Activated B cell treated with CpG ODN at 0.5 μM for 24 hours (primary cell): ENCODE data around the gene TWF1. TPM values are rescaled to one million over a fixed set of nuclear protein-coding genes. Genes with fewer than 3 reads are reported as not detected.

Experiments
- ATAC-seq: fragments of 200-7000 bp; cut with Tn5 transposase; one replicate; pipeline ENCODE4 v1.10.0; 2021; ENCODE audit warnings: low read depth, mild to moderate bottlenecking, moderate library complexity
- CTCF ChIA-PET: fragments of 350-600 bp; sonication (Branson Sonifier 250); formaldehyde crosslinking; loops from one replicate; lab custom pipeline; 2021; ENCODE audit warnings: antibody characterized with exemption; lab: Charles Lee
- POLR2A ChIA-PET: fragments of 350-600 bp; sonication (Branson Sonifier 250); formaldehyde crosslinking; loops from one replicate; lab custom pipeline; 2021; ENCODE audit warnings: antibody characterized with exemption; lab: Charles Lee
- DNase-seq: peaks from one replicate; pipeline ENCODE4 v3.0.0; 2022
- H3K27ac Mint-ChIP-seq: one replicate; pipeline ENCODE4 v1.8.0; 2020; ENCODE audit warnings: mixed read lengths
- H3K27me3 Mint-ChIP-seq: one replicate; pipeline ENCODE4 v1.8.0; 2021; ENCODE audit warnings: mixed read lengths
- H3K36me3 Mint-ChIP-seq: one replicate; pipeline ENCODE4 v1.8.0; 2021; ENCODE audit warnings: low read depth, mixed read lengths
- H3K4me1 Mint-ChIP-seq: one replicate; pipeline ENCODE4 v1.8.0; 2021; ENCODE audit warnings: mixed read lengths
- H3K4me3 Mint-ChIP-seq: one replicate; pipeline ENCODE4 v1.8.0; 2020; ENCODE audit warnings: mild to moderate bottlenecking, mixed read lengths
- H3K9me3 Mint-ChIP-seq: one replicate; pipeline ENCODE4 v1.8.0; 2020; ENCODE audit warnings: mixed read lengths
- intact Hi-C: fragments of 100-400 bp; cut with micrococcal nuclease; formaldehyde crosslinking; loops from one replicate; pipeline ENCODE4 v1.15.1; 2024
- total RNA-seq: library from RNA; stranded (reverse); gene quantifications from 2 replicates; pipeline ENCODE4 v1.2.3, GENCODE V29; 2022
- TF ChIP-seq, protein P1 (sequence below): fragments of 200-600 bp; IDR thresholded peaks from one replicate; pipeline ENCODE4 v1.8.0; 2022; ENCODE audit warnings: antibody characterized with exemption, mild to moderate bottlenecking

The TWF1 gene
- total RNA-seq, 1 donor from 2014 or later, result 28.2 TPM

DNA sequence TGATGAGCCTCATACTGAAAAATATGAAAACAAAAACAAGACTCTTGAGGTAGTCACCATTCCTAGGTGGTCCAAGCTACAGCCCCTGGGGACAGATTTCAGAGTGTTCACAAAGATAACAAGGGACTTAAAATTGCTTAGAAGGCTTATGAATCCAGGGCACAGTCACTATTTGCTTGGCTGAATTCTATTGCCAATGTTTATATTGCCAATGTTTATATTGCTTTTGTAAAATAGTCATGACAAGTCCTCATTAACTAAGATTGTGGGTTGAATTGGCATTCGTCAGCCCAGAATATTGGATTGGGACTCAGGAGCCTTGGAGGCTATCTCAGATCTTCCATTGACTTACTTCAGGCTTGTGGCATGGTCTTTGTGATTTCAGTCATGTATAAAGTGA, 36.1 kb upstream of the TWF1 start:
- H3K27ac Mint-ChIP-seq, result no peak overlapping the region
- no peak overlapping the region for H3K4me3 Mint-ChIP-seq
- intact Hi-C loops, result no loop called here
- CTCF ChIA-PET, result no interaction called here
- no peaks in the 10 kb centered on the region for H3K27me3 Mint-ChIP-seq
- peaks cover 18% of the 10 kb centered on the region for H3K36me3 Mint-ChIP-seq
- POLR2A ChIA-PET, result no interaction called here
- ATAC-seq, result no peak
- TF ChIP-seq, protein P1, sequence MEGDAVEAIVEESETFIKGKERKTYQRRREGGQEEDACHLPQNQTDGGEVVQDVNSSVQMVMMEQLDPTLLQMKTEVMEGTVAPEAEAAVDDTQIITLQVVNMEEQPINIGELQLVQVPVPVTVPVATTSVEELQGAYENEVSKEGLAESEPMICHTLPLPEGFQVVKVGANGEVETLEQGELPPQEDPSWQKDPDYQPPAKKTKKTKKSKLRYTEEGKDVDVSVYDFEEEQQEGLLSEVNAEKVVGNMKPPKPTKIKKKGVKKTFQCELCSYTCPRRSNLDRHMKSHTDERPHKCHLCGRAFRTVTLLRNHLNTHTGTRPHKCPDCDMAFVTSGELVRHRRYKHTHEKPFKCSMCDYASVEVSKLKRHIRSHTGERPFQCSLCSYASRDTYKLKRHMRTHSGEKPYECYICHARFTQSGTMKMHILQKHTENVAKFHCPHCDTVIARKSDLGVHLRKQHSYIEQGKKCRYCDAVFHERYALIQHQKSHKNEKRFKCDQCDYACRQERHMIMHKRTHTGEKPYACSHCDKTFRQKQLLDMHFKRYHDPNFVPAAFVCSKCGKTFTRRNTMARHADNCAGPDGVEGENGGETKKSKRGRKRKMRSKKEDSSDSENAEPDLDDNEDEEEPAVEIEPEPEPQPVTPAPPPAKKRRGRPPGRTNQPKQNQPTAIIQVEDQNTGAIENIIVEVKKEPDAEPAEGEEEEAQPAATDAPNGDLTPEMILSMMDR, result no peak
- DNase-seq, result no peak
- H3K9me3 Mint-ChIP-seq, result no peaks in the 10 kb centered on the region
- H3K4me1 Mint-ChIP-seq, result no peaks in the 10 kb centered on the region

DNA sequence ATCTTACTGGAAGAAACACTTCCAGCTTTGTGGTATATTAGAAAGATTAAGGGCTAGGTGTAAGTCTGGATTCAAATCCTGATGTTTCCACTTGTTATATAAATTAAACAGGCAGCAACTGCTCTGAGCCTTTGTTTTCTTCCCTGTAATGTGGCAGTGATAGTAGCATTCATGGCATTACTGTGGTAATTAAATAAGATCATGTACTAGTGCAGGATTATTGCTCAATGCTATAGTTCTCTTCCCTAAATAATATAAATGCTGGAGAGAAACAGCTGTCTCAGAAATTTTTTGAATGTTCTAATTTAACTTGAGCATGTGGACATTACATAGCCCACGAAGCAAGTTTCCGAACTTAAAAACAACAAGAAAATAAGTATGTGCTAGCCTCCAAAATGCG, 35.1 kb upstream of the TWF1 start:
- Mint-ChIP-seq H3K4me3 (no peak overlapping the region), H3K27ac (no peak overlapping the region), H3K27me3 (no peaks in the 10 kb centered on the region), H3K9me3 (no peaks in the 10 kb centered on the region), H3K4me1 (peaks cover 9% of the 10 kb centered on the region), H3K36me3 (peaks cover 12% of the 10 kb centered on the region)
- ChIA-PET POLR2A (no interaction called here), CTCF (no interaction called here)
- ATAC-seq, result no peak
- intact Hi-C loops, result no loop called here
- TF ChIP-seq, protein P1, result no peak
- DNase-seq, result no peak

DNA sequence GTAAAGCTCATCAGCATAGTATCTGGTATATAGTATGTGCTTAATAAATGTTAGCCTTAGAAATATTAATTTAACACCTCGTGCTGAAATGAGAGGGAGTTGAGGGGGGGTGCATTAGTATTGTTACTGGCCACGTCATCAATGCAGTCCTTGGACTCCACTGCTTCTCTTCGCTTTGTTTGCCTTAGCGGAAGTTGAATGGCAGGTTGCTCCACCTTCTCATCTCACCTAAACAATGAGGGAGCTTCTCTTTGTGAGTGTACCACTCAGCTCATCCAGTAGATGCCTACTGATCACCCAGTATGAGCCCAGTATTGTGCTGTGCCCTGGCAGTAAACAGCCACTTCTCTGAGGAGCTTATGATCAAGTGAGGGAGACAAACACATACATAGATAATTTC, 34.2 kb upstream of the TWF1 start:
- H3K36me3 Mint-ChIP-seq, result peaks cover 5% of the 10 kb centered on the region
- ATAC-seq (no peak), DNase-seq (no peak)
- H3K27me3 Mint-ChIP-seq, result no peaks in the 10 kb centered on the region
- TF ChIP-seq, protein P1, result no peak
- H3K9me3 Mint-ChIP-seq, result no peaks in the 10 kb centered on the region
- H3K27ac Mint-ChIP-seq, result no peak overlapping the region
- no peak overlapping the region for H3K4me3 Mint-ChIP-seq
- H3K4me1 Mint-ChIP-seq, result peaks cover 11% of the 10 kb centered on the region
- ChIA-PET CTCF (no interaction called here), POLR2A (interaction anchor here (1.4 kb wide), 1 partner anchor 34 kb away, joined by 4 read pairs; the partner anchor contains the start of gene TWF1)
- intact Hi-C loops, result no loop called here

DNA sequence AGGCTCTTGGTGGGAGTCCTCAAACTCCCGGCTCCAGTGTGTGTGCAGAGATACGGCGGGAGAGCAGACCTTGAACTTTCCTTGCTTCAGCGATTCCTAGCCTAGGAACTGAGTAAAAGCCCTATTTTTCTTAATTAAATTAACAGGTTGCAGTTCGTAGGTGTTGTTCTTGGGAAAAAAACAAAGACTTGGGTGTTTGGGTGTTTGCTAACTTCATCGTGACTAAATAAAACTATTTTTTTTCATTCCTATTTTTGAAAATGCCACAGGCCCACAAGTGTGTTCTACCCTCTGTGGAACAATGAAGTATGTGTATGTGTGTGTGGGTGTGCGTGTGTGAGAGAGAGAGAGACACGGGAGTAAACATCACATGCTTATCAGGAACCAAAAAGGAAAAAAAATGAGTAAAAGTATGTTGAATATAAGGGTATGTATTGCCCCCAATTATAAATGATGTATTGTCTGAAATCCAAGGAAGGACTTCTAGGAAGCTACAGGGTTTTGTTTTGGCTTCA, 30.4 kb upstream of the TWF1 start:
- Mint-ChIP-seq H3K4me3 (peak overlapping the region; percentile 84), H3K9me3 (no peaks in the 10 kb centered on the region), H3K27me3 (no peaks in the 10 kb centered on the region), H3K36me3 (no peaks in the 10 kb centered on the region), H3K27ac (peak overlapping the region; percentile 84), H3K4me1 (peaks cover 17% of the 10 kb centered on the region)
- POLR2A ChIA-PET, result interaction anchor here (0.9 to 5.1 kb wide), 3 partner anchors 31 to 78 kb away, joined by 3 to 45 read pairs (median 13); partner anchors contain the start of genes IRAK4, PUS7L and TWF1
- TF ChIP-seq, protein P1, result no peak
- DNase-seq, result no peak
- ATAC-seq, result peak; percentile 33
- CTCF ChIA-PET, result interaction anchor here (1.0 kb wide), 1 partner anchor 46 kb away, joined by 4 read pairs; no protein-coding TSS in a partner anchor
- intact Hi-C loops, result loop anchor here (1.0 to 5.0 kb wide), 4 partner anchors 8 to 78 kb away; partner anchors contain the start of genes IRAK4, PUS7L and TWF1

DNA sequence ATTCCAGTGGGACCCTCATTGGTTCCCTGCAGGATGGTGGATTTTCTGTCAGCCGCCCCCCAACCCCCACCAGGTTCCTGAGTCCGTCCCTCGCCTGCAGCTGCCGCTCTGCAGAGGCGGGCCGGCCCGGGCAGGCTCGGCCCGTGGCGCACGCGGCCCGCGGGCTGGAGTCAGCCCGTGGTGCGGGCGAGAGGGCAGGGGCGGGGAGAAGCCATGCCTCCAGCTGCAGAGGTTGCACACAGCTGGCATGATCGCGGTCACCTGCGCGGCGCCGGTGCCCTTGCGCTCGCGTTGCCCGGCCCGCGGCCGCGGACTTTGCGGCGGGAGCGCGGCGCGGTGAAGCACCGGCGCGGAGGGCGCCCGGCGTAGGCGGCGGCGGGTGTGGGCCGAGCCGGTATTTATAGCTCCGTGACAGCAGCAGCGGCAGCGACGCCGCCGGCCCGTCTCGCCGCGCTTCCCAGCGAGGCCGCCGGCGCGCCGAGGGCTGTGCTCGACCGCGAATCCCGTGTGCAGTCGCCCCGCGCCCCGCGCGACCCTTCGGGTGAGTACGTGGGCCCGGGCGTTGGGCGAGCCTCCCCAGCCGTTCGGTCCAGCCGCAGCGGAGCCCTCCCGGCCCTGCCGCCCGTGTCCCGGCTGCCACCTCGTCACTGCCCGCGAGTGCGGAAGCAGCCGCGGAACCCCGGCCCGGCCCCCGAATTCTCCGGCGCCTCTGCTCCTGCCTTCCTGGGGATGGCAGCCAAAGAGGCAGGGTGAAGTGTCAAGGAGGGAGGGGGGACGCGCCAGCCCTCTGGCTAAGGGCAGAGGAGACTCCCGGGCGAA, 29.7 kb upstream of the TWF1 start, which contains the start of gene TMEM117:
TMEM117 (plus strand) TSS at position 426 of the 819 bp plus-strand sequence.
- peak within 1 kb of the TSS; percentile 86 for H3K4me3 Mint-ChIP-seq
- ChIA-PET POLR2A (interaction anchor here (2.7 to 5.1 kb wide), 2 partner anchors 30 to 77 kb away, joined by 13 to 45 read pairs; partner anchors contain the start of genes IRAK4, PUS7L and TWF1), CTCF (interaction anchor here (1.0 kb wide), 1 partner anchor 47 kb away, joined by 4 read pairs; no protein-coding TSS in a partner anchor)
- TF ChIP-seq, protein P1, result no peak
- ATAC-seq, result peak; percentile 77
- peak; percentile 72 for DNase-seq
- intact Hi-C loops, result loop anchor here (1.0 to 5.0 kb wide), 4 partner anchors 8 to 78 kb away; partner anchors contain the start of genes IRAK4, PUS7L and TWF1
- H3K4me1 Mint-ChIP-seq, result peaks cover 17% of the 10 kb centered on the region
- H3K27me3 Mint-ChIP-seq, result no peaks in the 10 kb centered on the region
- no peaks in the 10 kb centered on the region for H3K9me3 Mint-ChIP-seq
- H3K27ac Mint-ChIP-seq, result peak within 1 kb of the TSS; percentile 84
- H3K36me3 Mint-ChIP-seq, result no peaks in the 10 kb centered on the region
